Measurements from ENCODE around the gene FEZ2.

GRCh38 chr2:36606925-36607324 lies 9.0 kb upstream of the FEZ2 start:
- TF ChIP-seq CREB1 (IDR thresholded peaks at IDR 0.05; ENCODE audit: low read depth): no peak
- no peak for TF ChIP-seq TCF12 (IDR thresholded peaks at IDR 0.05; ENCODE audit: low read depth)
- no peak for TF ChIP-seq CEBPB (IDR thresholded peaks at IDR 0.05)
- no peak for TF ChIP-seq ZBTB7A (IDR thresholded peaks at IDR 0.05; ENCODE audit: low read depth)
- TF ChIP-seq YY1 (IDR thresholded peaks at IDR 0.05; ENCODE audit: low read depth): no peak
- TF ChIP-seq TEAD4 (IDR thresholded peaks at IDR 0.05): no peak
- no peak for TF ChIP-seq REST (IDR thresholded peaks at IDR 0.05; ENCODE audit: low read depth)
- no peak for TF ChIP-seq MAX (IDR thresholded peaks at IDR 0.05)
- no peak for TF ChIP-seq TAF1 (IDR thresholded peaks at IDR 0.05; ENCODE audit: low read depth)
- no peak for TF ChIP-seq NFIC (IDR thresholded peaks at IDR 0.05)
- TF ChIP-seq EP300 (IDR thresholded peaks at IDR 0.05; ENCODE audit: borderline replicate concordance): no peak
- TF ChIP-seq FOXM1 (IDR thresholded peaks at IDR 0.05; ENCODE audit: borderline replicate concordance, low read depth): no peak
